Loucy (cell line): Measurements from ENCODE around the gene SLC35F3.

Source experiments
- H2AFZ ChIP-seq: fragments of 200-600 bp; sonication (generic); 2 replicates; pipeline ENCODE4 v1.6.0; 2016; ENCODE audit warnings: antibody characterized with exemption, mild to moderate bottlenecking, low read length, moderate library complexity
- H3F3A ChIP-seq: fragments of 200-600 bp; 2 replicates; pipeline ENCODE4 v1.6.0; 2016; ENCODE audit warnings: antibody characterized with exemption, low read depth, mild to moderate bottlenecking
- H3K27me3 ChIP-seq: fragments of 200-600 bp; sonication (generic); 2 replicates; pipeline ENCODE4 v1.6.1; 2014; ENCODE audit warnings: low read length, mild to moderate bottlenecking; ENCODE audit not compliant: insufficient read depth, poor library complexity, severe bottlenecking
- H3K36me3 ChIP-seq: fragments of 200-600 bp; sonication (generic); 2 replicates; pipeline ENCODE4 v1.6.1; 2016; ENCODE audit warnings: low read length; ENCODE audit not compliant: insufficient read depth
- H3K4me1 ChIP-seq: fragments of 200-600 bp; sonication (generic); 2 replicates; pipeline ENCODE4 v1.5.1; 2014; ENCODE audit warnings: low read length, mild to moderate bottlenecking; ENCODE audit not compliant: insufficient read depth, poor library complexity, severe bottlenecking
- H3K4me2 ChIP-seq: fragments of 200-600 bp; sonication (generic); 2 replicates; pipeline ENCODE4 v1.6.0; 2014; ENCODE audit warnings: antibody characterized with exemption, low read length, low read depth, mild to moderate bottlenecking; ENCODE audit not compliant: poor library complexity, severe bottlenecking
- H3K4me3 ChIP-seq: fragments of 200-600 bp; sonication (generic); 2 replicates; pipeline ENCODE4 v1.5.1; 2014; ENCODE audit warnings: low read length, mild to moderate bottlenecking, mixed read lengths; ENCODE audit not compliant: poor library complexity, severe bottlenecking
- H3K79me2 ChIP-seq: fragments of 200-600 bp; sonication (generic); 2 replicates; pipeline ENCODE4 v1.6.1; 2014; ENCODE audit warnings: low read length; ENCODE audit not compliant: insufficient read depth
- H3K9ac ChIP-seq: fragments of 200-600 bp; sonication (generic); 2 replicates; pipeline ENCODE4 v1.6.0; 2014; ENCODE audit warnings: mild to moderate bottlenecking, low read depth, low read length, moderate library complexity; ENCODE audit not compliant: poor library complexity, severe bottlenecking
- H3K9me2 ChIP-seq: fragments of 200-600 bp; sonication (generic); replicated peaks from 2 replicates; pipeline ENCODE4 v1.6.1; 2016; ENCODE audit warnings: low read depth, low read length, mixed read lengths
- H3K9me3 ChIP-seq: fragments of 200-600 bp; sonication (generic); 2 replicates; pipeline ENCODE4 v1.6.1; 2014; ENCODE audit warnings: mild to moderate bottlenecking, antibody characterized with exemption, low read length, low read depth; ENCODE audit not compliant: insufficient read depth
- H4K20me1 ChIP-seq: fragments of 200-600 bp; sonication (generic); 2 replicates; pipeline ENCODE4 v1.6.0; 2014; ENCODE audit warnings: antibody characterized with exemption, low read length, mild to moderate bottlenecking; ENCODE audit not compliant: insufficient read depth, poor library complexity, severe bottlenecking
- EZH2phosphoT487 ChIP-seq: fragments of 200-600 bp; IDR thresholded peaks from 2 replicates; pipeline ENCODE4 v1.6.1; 2018; ENCODE audit warnings: antibody characterized with exemption, mild to moderate bottlenecking, moderate library complexity, borderline replicate concordance
- TF ChIP-seq, protein P1 (sequence below): fragments of 200-600 bp; sonication (generic); conservative IDR thresholded peaks from 2 replicates; pipeline ENCODE4 v1.5.1; 2014; ENCODE audit warnings: mild to moderate bottlenecking, antibody characterized with exemption, low read length

The SLC35F3 gene

DNA sequence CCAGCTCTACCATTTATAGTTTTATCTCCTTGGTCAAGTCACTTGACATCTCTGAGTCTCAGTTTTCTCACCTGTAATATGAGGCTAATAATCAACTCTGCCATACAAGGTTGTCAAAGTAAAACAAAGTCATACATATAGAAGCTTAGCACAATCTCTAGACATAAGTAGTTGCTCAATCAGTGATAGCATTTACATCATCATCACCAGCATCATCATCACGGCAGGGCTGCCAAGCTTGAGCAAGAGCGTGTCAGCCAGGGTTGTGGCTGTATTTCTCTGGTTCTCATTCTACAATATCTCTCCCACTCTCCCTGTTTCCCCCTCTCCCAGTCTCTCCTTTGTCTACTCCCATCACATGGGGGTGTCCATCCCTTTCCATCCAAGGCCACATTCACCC is 427.0 kb downstream of the SLC35F3 start:
- Histone ChIP-seq H3K79me2 (no peaks in the 10 kb centered on the region), H4K20me1 (no peaks in the 10 kb centered on the region), H3K4me3 (no peak overlapping the region), H2AFZ (no peak overlapping the region), H3K9me3 (0 out of 2 replicates have a peak, but pooled peaks cover 3% of the 10 kb centered on the region), H3F3A (no peaks in the 10 kb centered on the region), H3K4me1 (no peaks in the 10 kb centered on the region), H3K9me2 (no peaks in the 10 kb centered on the region; the same call in 1 of the 2 replicates), H3K36me3 (no peaks in the 10 kb centered on the region), H3K9ac (no peak overlapping the region), H3K27me3 (peaks cover 14% of the 10 kb centered on the region), H3K4me2 (no peak overlapping the region)
- TF ChIP-seq EZH2phosphoT487 = no peak
- TF ChIP-seq, protein P1, sequence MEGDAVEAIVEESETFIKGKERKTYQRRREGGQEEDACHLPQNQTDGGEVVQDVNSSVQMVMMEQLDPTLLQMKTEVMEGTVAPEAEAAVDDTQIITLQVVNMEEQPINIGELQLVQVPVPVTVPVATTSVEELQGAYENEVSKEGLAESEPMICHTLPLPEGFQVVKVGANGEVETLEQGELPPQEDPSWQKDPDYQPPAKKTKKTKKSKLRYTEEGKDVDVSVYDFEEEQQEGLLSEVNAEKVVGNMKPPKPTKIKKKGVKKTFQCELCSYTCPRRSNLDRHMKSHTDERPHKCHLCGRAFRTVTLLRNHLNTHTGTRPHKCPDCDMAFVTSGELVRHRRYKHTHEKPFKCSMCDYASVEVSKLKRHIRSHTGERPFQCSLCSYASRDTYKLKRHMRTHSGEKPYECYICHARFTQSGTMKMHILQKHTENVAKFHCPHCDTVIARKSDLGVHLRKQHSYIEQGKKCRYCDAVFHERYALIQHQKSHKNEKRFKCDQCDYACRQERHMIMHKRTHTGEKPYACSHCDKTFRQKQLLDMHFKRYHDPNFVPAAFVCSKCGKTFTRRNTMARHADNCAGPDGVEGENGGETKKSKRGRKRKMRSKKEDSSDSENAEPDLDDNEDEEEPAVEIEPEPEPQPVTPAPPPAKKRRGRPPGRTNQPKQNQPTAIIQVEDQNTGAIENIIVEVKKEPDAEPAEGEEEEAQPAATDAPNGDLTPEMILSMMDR = no peak

DNA sequence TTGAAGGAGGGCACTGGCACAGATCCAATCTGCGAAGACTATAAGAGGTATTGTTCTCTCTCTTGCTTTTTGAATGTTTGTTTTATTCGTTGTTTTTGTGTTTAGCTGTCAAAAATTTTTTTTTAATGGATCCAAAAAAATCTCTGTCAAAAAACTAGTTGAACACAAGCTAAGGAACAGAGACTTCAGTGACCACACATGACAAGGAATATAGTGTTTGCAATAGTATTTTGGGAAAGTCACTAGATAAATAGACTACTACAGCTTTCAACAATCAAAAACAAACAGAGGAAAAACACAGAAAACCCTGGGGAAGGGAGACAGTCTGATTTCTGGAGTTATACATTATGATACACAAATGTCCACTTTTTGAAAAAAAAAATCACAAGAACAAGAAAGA is 431.9 kb downstream of the SLC35F3 start:
- Histone ChIP-seq H3K9me3 (0 out of 2 replicates have a peak, but pooled peaks cover 6% of the 10 kb centered on the region), H3K27me3 (peaks cover 26% of the 10 kb centered on the region), H3K9me2 (no peaks in the 10 kb centered on the region; the same call in 1 of the 2 replicates), H3K4me3 (no peak overlapping the region), H3F3A (no peaks in the 10 kb centered on the region), H3K9ac (no peak overlapping the region), H3K36me3 (no peaks in the 10 kb centered on the region), H3K79me2 (no peaks in the 10 kb centered on the region), H3K4me2 (no peak overlapping the region), H2AFZ (no peak overlapping the region), H4K20me1 (no peaks in the 10 kb centered on the region), H3K4me1 (no peaks in the 10 kb centered on the region)
- TF ChIP-seq, protein P1 = no peak
- TF ChIP-seq EZH2phosphoT487 = no peak

DNA sequence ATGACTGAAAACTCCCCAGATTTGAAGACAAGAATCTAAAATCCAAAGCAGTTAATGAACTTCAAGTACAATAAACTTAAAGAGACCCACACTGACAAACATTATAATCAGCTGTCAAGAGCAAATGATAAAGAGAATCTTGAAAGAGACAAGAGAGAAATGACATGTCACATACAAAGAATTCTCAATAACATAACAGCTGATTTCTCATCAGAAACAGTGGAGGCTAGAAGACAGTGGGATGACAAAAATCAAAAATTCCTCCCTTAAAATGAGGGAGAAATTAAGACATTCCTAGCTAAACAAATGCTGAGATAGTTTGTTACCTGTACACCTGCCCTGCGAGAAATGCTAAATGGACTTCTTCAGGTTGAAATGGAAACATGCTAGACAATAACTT is 432.8 kb downstream of the SLC35F3 start:
- H3K27me3 ChIP-seq = peaks cover 26% of the 10 kb centered on the region
- H3K4me3 ChIP-seq = no peak overlapping the region
- no peaks in the 10 kb centered on the region; the same call in 1 of the 2 replicates for H3K9me2 ChIP-seq
- H3K9me3 ChIP-seq = 0 out of 2 replicates have a peak, but pooled peaks cover 6% of the 10 kb centered on the region
- H2AFZ ChIP-seq = no peak overlapping the region
- no peaks in the 10 kb centered on the region for H3K79me2 ChIP-seq
- no peaks in the 10 kb centered on the region for H3K36me3 ChIP-seq
- H3F3A ChIP-seq = no peaks in the 10 kb centered on the region
- H3K4me1 ChIP-seq = no peaks in the 10 kb centered on the region
- TF ChIP-seq, protein P1 = no peak
- TF ChIP-seq EZH2phosphoT487 = no peak
- no peak overlapping the region for H3K4me2 ChIP-seq
- no peak overlapping the region for H3K9ac ChIP-seq
- H4K20me1 ChIP-seq = no peaks in the 10 kb centered on the region
